HepG2 (cell line): ENCODE measurements around the gene B9D2. TPM values are rescaled to one million over a fixed set of nuclear protein-coding genes. Genes with fewer than 3 reads are reported as not detected.

Source experiments
- CCAR2 ChIP-seq: fragments of 200-400 bp; formaldehyde crosslinking; optimal IDR thresholded peaks from 2 replicates; pipeline ENCODE3; 2018; ENCODE audit warnings: low read depth, mild to moderate bottlenecking, low read length, moderate library complexity
- DNMT3B ChIP-seq: conservative IDR thresholded peaks from 2 replicates; pipeline ENCODE4 v1.6.1; 2016; ENCODE audit warnings: missing biosample characterization, control low read depth
- FOSL1 ChIP-seq: sonication (generic); formaldehyde crosslinking; IDR thresholded peaks from 2 replicates; pipeline ENCODE4 v1.9.0; 2021; ENCODE audit warnings: missing genetic modification reagents, borderline replicate concordance
- FOXK1 ChIP-seq: sonication (generic); formaldehyde crosslinking; IDR thresholded peaks from 2 replicates; pipeline ENCODE4 v1.4.0; 2020; ENCODE audit warnings: low read depth, missing genetic modification reagents, borderline replicate concordance
- FOXO1 ChIP-seq: sonication (generic); formaldehyde crosslinking; IDR thresholded peaks from 2 replicates; pipeline ENCODE4 v1.4.0; 2020; ENCODE audit warnings: missing genetic modification reagents
- HDAC6 ChIP-seq: fragments of 200-600 bp; sonication (generic); IDR thresholded peaks from 2 replicates; pipeline ENCODE4 v1.7.0; 2017; ENCODE audit warnings: mild to moderate bottlenecking, antibody characterized with exemption, low read length, low read depth
- HOXD1 ChIP-seq: sonication (generic); formaldehyde crosslinking; IDR thresholded peaks from 2 replicates; pipeline ENCODE4 v1.5.0; 2020; ENCODE audit warnings: missing genetic modification reagents
- MED1 ChIP-seq: sonication (generic); formaldehyde crosslinking; IDR thresholded peaks from 2 replicates; pipeline ENCODE4 v1.4.0; 2020; ENCODE audit warnings: missing genetic modification reagents
- MEIS2 ChIP-seq: sonication (generic); formaldehyde crosslinking; IDR thresholded peaks from 2 replicates; pipeline ENCODE4 v1.9.0; 2021; ENCODE audit warnings: mild to moderate bottlenecking, missing genetic modification reagents
- PBX3 ChIP-seq: sonication (generic); formaldehyde crosslinking; IDR thresholded peaks from 2 replicates; pipeline ENCODE4 v1.8.1; 2023; ENCODE audit warnings: missing genetic modification reagents, inconsistent platforms, borderline replicate concordance
- REPIN1 ChIP-seq: sonication (generic); formaldehyde crosslinking; IDR thresholded peaks from 2 replicates; pipeline ENCODE4 v1.8.0; 2022; ENCODE audit warnings: missing genetic modification reagents, low read depth, mild to moderate bottlenecking, borderline replicate concordance
- SOX6 ChIP-seq, 2 experiments: fragments of 450-650 bp in 1 of 2; sonication (generic) in 1 of 2; formaldehyde crosslinking in 1 of 2; IDR thresholded peaks; 2 replicates each; pipeline versions ENCODE4 v1.4.0 to v1.6.1; 2017 to 2020; ENCODE audit warnings: antibody characterized with exemption in 1 of 2, mild to moderate bottlenecking in 1 of 2, missing genetic modification reagents in 1 of 2
- STAT5B ChIP-seq: sonication (generic); formaldehyde crosslinking; IDR thresholded peaks from 2 replicates; pipeline ENCODE4 v1.4.0; 2020; ENCODE audit warnings: missing genetic modification reagents
- TBL1XR1 ChIP-seq: fragments of 150-350 bp; IDR thresholded peaks from 2 replicates; pipeline ENCODE4 v1.6.1; 2014; ENCODE audit warnings: borderline replicate concordance, low read length; ENCODE audit not compliant: partially characterized antibody
- TRIM24 ChIP-seq: sonication (generic); formaldehyde crosslinking; IDR thresholded peaks from 2 replicates; pipeline ENCODE4 v1.8.0; 2022; ENCODE audit warnings: mild to moderate bottlenecking, missing genetic modification reagents
- ZBTB39 ChIP-seq: sonication (generic); formaldehyde crosslinking; IDR thresholded peaks from 2 replicates; pipeline ENCODE4 v1.5.0; 2020; ENCODE audit warnings: missing genetic modification reagents
- ZFP36L2 ChIP-seq: sonication (generic); formaldehyde crosslinking; IDR thresholded peaks from 2 replicates; pipeline ENCODE4 v1.4.0; 2020; ENCODE audit warnings: missing genetic modification reagents
- ZFYVE20 ChIP-seq: sonication (generic); formaldehyde crosslinking; IDR thresholded peaks from 2 replicates; pipeline ENCODE4 v1.8.0; 2023; ENCODE audit warnings: low read depth, mild to moderate bottlenecking, moderate library complexity, missing genetic modification reagents, borderline replicate concordance
- ZNF3 ChIP-seq: IDR thresholded peaks from 2 replicates; pipeline ENCODE4 v1.7.0; 2017; ENCODE audit warnings: inconsistent platforms
- ZNF570 ChIP-seq: sonication (generic); formaldehyde crosslinking; IDR thresholded peaks from 2 replicates; pipeline ENCODE4 v1.4.0; 2020; ENCODE audit warnings: mild to moderate bottlenecking, missing genetic modification reagents, borderline replicate concordance
- ZNF780A ChIP-seq: sonication (generic); formaldehyde crosslinking; IDR thresholded peaks from 2 replicates; pipeline ENCODE4 v1.8.0; 2022; ENCODE audit warnings: mild to moderate bottlenecking, missing genetic modification reagents, moderate library complexity
- ZNF878 ChIP-seq: sonication (generic); formaldehyde crosslinking; IDR thresholded peaks from 2 replicates; pipeline ENCODE4 v1.8.1; 2023; ENCODE audit warnings: mild to moderate bottlenecking, missing genetic modification reagents, moderate library complexity
- polyA plus RNA-seq, 8 experiments: library from polyadenylated mRNA; depleted of rRNA in 3 of 8; stranded (reverse) in 7 of 8; unstranded in 1 of 8; fragments of >200 nt; fragmentation: Illumina TruSeq in 4 of 8; extraction: Trizol in 4 of 8; gene quantifications; 2 replicates each; pipeline versions ENCODE4 v1.2.1 to v1.2.3, GENCODE V29; 2011 to 2016; ENCODE audit warnings: low read depth in 4 of 8, missing spikeins in 1 of 8, mixed read lengths in 1 of 8; ENCODE audit not compliant: insufficient read depth in 1 of 8
- total RNA-seq, 5 experiments: library from RNA; depleted of rRNA; stranded (reverse); fragments of >200 nt; fragmentation: Illumina TruSeq; extraction: Trizol; gene quantifications; 2 replicates each; pipeline ENCODE4 v1.2.3, GENCODE V29; 2016; ENCODE audit warnings: low read depth in 1 of 5
- TF ChIP-seq, protein P1 (sequence below): sonication (generic); formaldehyde crosslinking; IDR thresholded peaks from 2 replicates; pipeline ENCODE4 v1.5.0; 2020; ENCODE audit warnings: mild to moderate bottlenecking, missing genetic modification reagents, moderate library complexity
- TF ChIP-seq, protein P2 (sequence below): sonication (generic); formaldehyde crosslinking; IDR thresholded peaks from 2 replicates; pipeline ENCODE4 v1.5.0; 2020; ENCODE audit warnings: missing genetic modification reagents

B9D2 gene
- total and polyA plus RNA-seq, 2 of the 13 experiments (the other 11 are each of a cell fraction or from before 2014, with no cell fraction given): 3.1 to 4.4 TPM

DNA sequence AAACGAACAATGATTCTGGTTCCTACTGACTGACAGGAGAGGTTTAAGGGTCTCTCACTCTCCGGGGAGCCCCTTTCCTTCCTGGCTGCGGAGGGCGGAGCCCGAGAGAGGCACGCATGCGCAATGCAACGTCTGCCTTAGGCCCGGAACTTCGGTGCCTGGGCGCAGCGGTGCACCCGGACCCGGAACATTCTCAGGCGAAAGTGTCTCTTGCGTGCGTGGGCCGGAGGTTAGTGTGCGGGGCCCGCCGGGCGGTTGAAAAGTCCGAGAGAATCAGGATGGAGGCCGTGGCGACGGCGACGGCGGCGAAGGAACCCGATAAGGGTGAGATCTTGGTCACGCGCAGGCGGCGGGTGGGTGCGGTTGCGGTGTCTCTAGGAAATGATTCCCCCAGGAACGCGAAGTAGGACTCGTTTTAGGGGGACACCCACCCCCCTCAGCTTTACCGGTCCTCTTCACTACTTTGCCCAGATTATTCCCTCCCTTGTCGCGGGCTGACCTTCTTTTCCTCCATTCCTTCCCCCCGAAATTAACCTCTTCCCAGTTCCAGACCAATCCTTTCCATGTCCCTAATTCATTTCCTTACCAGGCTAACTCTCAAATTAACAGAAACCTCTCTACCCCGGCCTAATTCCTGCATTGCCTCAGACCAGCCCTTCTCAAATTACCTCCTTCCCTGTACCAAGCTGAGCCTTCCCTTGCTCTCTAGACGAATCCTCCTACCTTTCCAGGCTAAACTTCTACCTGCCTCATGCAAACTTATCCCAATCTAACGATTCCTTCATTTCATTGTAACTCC, 53.7 kb downstream of the B9D2 start, which contains the start of gene CCDC97 (continued):
- TF ChIP-seq FOSL1 (no peak; the same call in 1 of the 2 replicates), HDAC6 (no peak), CCAR2 (no peak), FOXK1 (CRISPR knock-in tag) (peak; percentile 66; the same call in 1 of the 2 replicates), FOXO1 (CRISPR knock-in tag) (no peak), TBL1XR1 (no peak), DNMT3B (CRISPR knock-in tag) (0 out of 2 replicates have a peak, but pooled peaks have one; percentile 59), ZNF780A (CRISPR knock-in tag) (no peak), MEIS2 (peak; percentile 65; the same call in 1 of the 2 replicates), REPIN1 (peak; percentile 59; the same call in 1 of the 2 replicates), ZBTB39 (CRISPR knock-in tag) (no peak), TRIM24 (CRISPR knock-in tag) (no peak), ZNF878 (peak; percentile 70), ZFP36L2 (CRISPR knock-in tag) (peak; percentile 82; the same call in 1 of the 2 replicates), ZFYVE20 (CRISPR knock-in tag) (no peak), HOXD1 (CRISPR knock-in tag) (0 out of 2 replicates have a peak, but pooled peaks have one; percentile 54), ZNF570 (CRISPR knock-in tag) (no peak), PBX3 (CRISPR knock-in tag) (no peak), MED1 (peak; percentile 74), SOX6 (IDR thresholded peaks at IDR 0.05) (no peak), SOX6 (CRISPR knock-in tag; IDR thresholded peaks at IDR 0.05) (peak; percentile 47; the same call in 1 of the 2 replicates), STAT5B (no peak; the same call in 1 of the 2 replicates), ZNF3 (no peak)
- TF ChIP-seq, protein P1, sequence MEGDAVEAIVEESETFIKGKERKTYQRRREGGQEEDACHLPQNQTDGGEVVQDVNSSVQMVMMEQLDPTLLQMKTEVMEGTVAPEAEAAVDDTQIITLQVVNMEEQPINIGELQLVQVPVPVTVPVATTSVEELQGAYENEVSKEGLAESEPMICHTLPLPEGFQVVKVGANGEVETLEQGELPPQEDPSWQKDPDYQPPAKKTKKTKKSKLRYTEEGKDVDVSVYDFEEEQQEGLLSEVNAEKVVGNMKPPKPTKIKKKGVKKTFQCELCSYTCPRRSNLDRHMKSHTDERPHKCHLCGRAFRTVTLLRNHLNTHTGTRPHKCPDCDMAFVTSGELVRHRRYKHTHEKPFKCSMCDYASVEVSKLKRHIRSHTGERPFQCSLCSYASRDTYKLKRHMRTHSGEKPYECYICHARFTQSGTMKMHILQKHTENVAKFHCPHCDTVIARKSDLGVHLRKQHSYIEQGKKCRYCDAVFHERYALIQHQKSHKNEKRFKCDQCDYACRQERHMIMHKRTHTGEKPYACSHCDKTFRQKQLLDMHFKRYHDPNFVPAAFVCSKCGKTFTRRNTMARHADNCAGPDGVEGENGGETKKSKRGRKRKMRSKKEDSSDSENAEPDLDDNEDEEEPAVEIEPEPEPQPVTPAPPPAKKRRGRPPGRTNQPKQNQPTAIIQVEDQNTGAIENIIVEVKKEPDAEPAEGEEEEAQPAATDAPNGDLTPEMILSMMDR (CRISPR knock-in tag): no peak; the same call in 1 of the 2 replicates
- TF ChIP-seq, protein P2, sequence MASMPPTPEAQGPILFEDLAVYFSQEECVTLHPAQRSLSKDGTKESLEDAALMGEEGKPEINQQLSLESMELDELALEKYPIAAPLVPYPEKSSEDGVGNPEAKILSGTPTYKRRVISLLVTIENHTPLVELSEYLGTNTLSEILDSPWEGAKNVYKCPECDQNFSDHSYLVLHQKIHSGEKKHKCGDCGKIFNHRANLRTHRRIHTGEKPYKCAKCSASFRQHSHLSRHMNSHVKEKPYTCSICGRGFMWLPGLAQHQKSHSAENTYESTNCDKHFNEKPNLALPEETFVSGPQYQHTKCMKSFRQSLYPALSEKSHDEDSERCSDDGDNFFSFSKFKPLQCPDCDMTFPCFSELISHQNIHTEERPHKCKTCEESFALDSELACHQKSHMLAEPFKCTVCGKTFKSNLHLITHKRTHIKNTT (CRISPR knock-in tag): no peak
